ENCODE measurements around the gene POMP. TPM values are rescaled to one million over a fixed set of nuclear protein-coding genes. Genes with fewer than 3 reads are reported as not detected.
"Not testable (repeated sequence)": the region's sequence is repeated elsewhere in the genome, so short reads cannot be mapped to it uniquely, and the experiment has no call there.

Gene POMP
- total RNA-seq, 4 donors from 2014 or later = 23.8 to 43.4 (median 40.3) TPM

GRCh38 chr13:28671126-28671792, 12.3 kb downstream of the POMP start:
- H3K4me3 ChIP-seq (ENCODE audit: low read depth, poor library complexity, severe bottlenecking) = no peak overlapping the region
- no peak for DNase-seq (ENCODE audit: low spot score in 2 of 2)
- intact Hi-C loops (cut with DNase I; ENCODE audit: low total_unique reads) = no loop called here
- TF ChIP-seq, protein P1, sequence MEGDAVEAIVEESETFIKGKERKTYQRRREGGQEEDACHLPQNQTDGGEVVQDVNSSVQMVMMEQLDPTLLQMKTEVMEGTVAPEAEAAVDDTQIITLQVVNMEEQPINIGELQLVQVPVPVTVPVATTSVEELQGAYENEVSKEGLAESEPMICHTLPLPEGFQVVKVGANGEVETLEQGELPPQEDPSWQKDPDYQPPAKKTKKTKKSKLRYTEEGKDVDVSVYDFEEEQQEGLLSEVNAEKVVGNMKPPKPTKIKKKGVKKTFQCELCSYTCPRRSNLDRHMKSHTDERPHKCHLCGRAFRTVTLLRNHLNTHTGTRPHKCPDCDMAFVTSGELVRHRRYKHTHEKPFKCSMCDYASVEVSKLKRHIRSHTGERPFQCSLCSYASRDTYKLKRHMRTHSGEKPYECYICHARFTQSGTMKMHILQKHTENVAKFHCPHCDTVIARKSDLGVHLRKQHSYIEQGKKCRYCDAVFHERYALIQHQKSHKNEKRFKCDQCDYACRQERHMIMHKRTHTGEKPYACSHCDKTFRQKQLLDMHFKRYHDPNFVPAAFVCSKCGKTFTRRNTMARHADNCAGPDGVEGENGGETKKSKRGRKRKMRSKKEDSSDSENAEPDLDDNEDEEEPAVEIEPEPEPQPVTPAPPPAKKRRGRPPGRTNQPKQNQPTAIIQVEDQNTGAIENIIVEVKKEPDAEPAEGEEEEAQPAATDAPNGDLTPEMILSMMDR (IDR thresholded peaks at IDR 0.05) = no peak
- no peak for TF ChIP-seq POLR2A (IDR thresholded peaks at IDR 0.05)

GRCh38 chr13:28678809-28679208, 19.9 kb downstream of the POMP start:
- intact Hi-C loops (cut with DNase I; ENCODE audit: low total_unique reads) = no loop called here
- no peak for DNase-seq (ENCODE audit: low spot score in 2 of 2)
- 76 to 80% methylated on average over 1 of the region's 1 CpG for WGBS, 2 donors
- TF ChIP-seq, protein P1 (IDR thresholded peaks at IDR 0.05) = no peak
- TF ChIP-seq POLR2A (IDR thresholded peaks at IDR 0.05) = no peak
- no peak overlapping the region for H3K4me3 ChIP-seq (ENCODE audit: low read depth, poor library complexity, severe bottlenecking)

- no peak overlapping the region for H3K4me3 ChIP-seq (ENCODE audit: low read depth, poor library complexity, severe bottlenecking)
- no peak for TF ChIP-seq POLR2A (IDR thresholded peaks at IDR 0.05)
- TF ChIP-seq, protein P1 (IDR thresholded peaks at IDR 0.05) = no peak
- 84 to 88% methylated on average over 1 of the region's 1 CpG for WGBS, 2 donors
- intact Hi-C loops (cut with DNase I; ENCODE audit: low total_unique reads) = no loop called here
- DNase-seq (ENCODE audit: low spot score in 2 of 2) = no peak
These were observed 20.7 kb downstream of the POMP start for GRCh38 chr13:28679628-28680027.

DNA sequence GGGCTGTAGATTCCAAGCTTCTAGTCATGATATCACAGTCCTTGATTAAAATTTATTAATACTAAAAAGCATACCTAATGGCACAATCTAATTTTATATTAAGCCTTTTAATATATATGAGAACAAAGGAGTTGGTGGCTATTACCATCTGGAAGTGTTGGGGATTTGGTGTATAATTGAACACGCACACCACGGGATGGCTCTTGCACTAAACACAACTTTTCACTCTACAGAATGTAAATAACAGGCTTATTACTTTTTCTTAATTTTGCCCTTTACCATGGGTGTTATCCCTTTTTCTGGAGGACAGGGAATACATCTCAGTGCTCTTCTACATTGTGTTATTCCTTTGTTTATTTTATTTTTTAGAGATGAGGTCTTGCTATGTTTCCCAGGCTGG, 21.6 kb downstream of the POMP start:
- WGBS, 2 donors = 89 to 94% methylated on average over 2 of the region's 2 CpGs
- no peak for TF ChIP-seq POLR2A (IDR thresholded peaks at IDR 0.05)
- TF ChIP-seq, protein P1 (IDR thresholded peaks at IDR 0.05) = no peak
- intact Hi-C loops (cut with DNase I; ENCODE audit: low total_unique reads) = no loop called here
- no peak overlapping the region for H3K4me3 ChIP-seq (ENCODE audit: low read depth, poor library complexity, severe bottlenecking)
- no peak for DNase-seq (ENCODE audit: low spot score in 2 of 2)

GRCh38 chr13:28683169-28683568, 24.2 kb downstream of the POMP start:
- not testable (repeated sequence) for DNase-seq (ENCODE audit: low spot score in 2 of 2)
- WGBS, 2 donors = 83 to 90% methylated on average over 8 of the region's 8 CpGs

DNA sequence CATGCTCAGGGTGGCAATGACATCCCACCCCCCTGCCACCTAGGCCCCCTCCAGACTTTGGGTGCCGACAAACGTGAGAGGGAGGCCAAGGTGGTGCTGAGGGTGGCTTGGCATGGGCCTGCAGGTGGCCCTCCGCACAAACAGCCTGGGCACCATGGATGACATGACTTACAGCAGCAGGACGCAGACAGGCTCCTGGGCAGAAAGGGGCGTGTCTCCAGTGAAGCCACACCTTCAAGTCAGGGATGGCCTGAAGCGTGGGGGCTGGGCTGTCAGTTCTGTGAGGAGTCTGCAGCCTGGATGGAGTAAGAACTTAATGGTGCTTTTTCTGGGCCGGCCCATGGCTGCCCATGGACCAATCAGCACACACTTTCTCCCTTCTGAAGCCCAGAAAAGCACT, 25.3 kb downstream of the POMP start:
- no peak for DNase-seq (ENCODE audit: low spot score in 2 of 2)
- intact Hi-C loops (cut with DNase I; ENCODE audit: low total_unique reads) = no loop called here
- WGBS, 2 donors = 35 to 43% methylated on average over 7 of the region's 7 CpGs
- H3K4me3 ChIP-seq (ENCODE audit: low read depth, poor library complexity, severe bottlenecking) = no peak overlapping the region
- TF ChIP-seq POLR2A (IDR thresholded peaks at IDR 0.05) = no peak
- TF ChIP-seq, protein P1 (IDR thresholded peaks at IDR 0.05) = no peak

More at GRCh38 chr13:28683169-28683568, 24.2 kb downstream of the POMP start:
- H3K4me3 ChIP-seq (ENCODE audit: low read depth, poor library complexity, severe bottlenecking); intact Hi-C loops (cut with DNase I; ENCODE audit: low total_unique reads): not testable (repeated sequence)
